ENCODE measurements around the gene LRRC25.

DNA sequence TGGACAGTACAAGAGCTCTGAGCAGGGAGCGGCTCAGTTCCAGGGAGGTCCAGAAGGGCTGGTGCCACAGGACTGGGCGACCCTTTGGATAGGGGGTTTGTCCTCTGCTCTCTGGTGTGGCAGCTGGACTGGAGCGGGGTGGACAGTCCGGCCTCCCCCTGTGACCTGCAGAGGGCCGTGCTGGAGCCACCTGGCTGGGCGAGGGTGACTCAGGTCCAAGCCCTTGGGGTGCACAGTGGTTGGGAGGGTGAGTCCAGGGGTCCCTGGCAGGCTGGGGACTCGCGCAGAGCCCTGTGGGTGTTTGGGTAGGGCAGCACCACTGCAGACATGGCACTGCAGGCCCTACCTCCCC is 29.0 kb upstream of the LRRC25 start:
- TF ChIP-seq, protein P1, sequence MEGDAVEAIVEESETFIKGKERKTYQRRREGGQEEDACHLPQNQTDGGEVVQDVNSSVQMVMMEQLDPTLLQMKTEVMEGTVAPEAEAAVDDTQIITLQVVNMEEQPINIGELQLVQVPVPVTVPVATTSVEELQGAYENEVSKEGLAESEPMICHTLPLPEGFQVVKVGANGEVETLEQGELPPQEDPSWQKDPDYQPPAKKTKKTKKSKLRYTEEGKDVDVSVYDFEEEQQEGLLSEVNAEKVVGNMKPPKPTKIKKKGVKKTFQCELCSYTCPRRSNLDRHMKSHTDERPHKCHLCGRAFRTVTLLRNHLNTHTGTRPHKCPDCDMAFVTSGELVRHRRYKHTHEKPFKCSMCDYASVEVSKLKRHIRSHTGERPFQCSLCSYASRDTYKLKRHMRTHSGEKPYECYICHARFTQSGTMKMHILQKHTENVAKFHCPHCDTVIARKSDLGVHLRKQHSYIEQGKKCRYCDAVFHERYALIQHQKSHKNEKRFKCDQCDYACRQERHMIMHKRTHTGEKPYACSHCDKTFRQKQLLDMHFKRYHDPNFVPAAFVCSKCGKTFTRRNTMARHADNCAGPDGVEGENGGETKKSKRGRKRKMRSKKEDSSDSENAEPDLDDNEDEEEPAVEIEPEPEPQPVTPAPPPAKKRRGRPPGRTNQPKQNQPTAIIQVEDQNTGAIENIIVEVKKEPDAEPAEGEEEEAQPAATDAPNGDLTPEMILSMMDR (conservative IDR thresholded peaks at IDR 0.05 in 1 of 2, IDR thresholded peaks at IDR 0.05 in 1 of 2; ENCODE audit: low read depth in 1 of 2, low read length in 2 of 2), result no peak
- no peak for TF ChIP-seq EZH2 (IDR thresholded peaks at IDR 0.05; ENCODE audit: low read length, missing control alignments)
